Smooth muscle cell (in vitro differentiated cells): ENCODE results near the gene CMIP. TPM values are rescaled to one million over a fixed set of nuclear protein-coding genes. Genes with fewer than 3 reads are reported as not detected.

ENCODE experiments used
- DNase-seq: peaks from one replicate; lab custom pipeline; 2025; ENCODE audit not compliant: unreplicated experiment; lab: John Stamatoyannopoulos, UW
- H2AFZ ChIP-seq: fragments of 200-600 bp; sonication (generic); 2 replicates; pipeline ENCODE4 v1.6.0; 2016; ENCODE audit warnings: antibody characterized with exemption, low read depth, mild to moderate bottlenecking
- H3F3A ChIP-seq: fragments of 200-600 bp; sonication (generic); 2 replicates; pipeline ENCODE4 v1.6.0; 2017; ENCODE audit warnings: antibody characterized with exemption, low read depth
- H3K27ac ChIP-seq: fragments of 200-600 bp; sonication (generic); 2 replicates; pipeline ENCODE4 v1.5.1; 2016; ENCODE audit warnings: low read depth, mild to moderate bottlenecking
- H3K27me3 ChIP-seq: fragments of 200-600 bp; sonication (generic); 2 replicates; pipeline ENCODE4 v1.6.1; 2016; ENCODE audit warnings: low read depth, mild to moderate bottlenecking
- H3K36me3 ChIP-seq: fragments of 200-600 bp; sonication (generic); 2 replicates; pipeline ENCODE4 v1.5.1; 2016; ENCODE audit warnings: low read depth
- H3K4me1 ChIP-seq: fragments of 200-600 bp; sonication (generic); 2 replicates; pipeline ENCODE4 v1.5.1; 2016; ENCODE audit warnings: low read depth
- H3K4me2 ChIP-seq: fragments of 200-600 bp; sonication (generic); 2 replicates; pipeline ENCODE4 v1.6.0; 2016; ENCODE audit warnings: mild to moderate bottlenecking
- H3K4me3 ChIP-seq: fragments of 200-600 bp; sonication (generic); 2 replicates; pipeline ENCODE4 v1.5.1; 2016; ENCODE audit warnings: mild to moderate bottlenecking
- H3K79me2 ChIP-seq: fragments of 200-600 bp; sonication (generic); 2 replicates; pipeline ENCODE4 v1.6.0; 2016; ENCODE audit warnings: low read depth, mild to moderate bottlenecking
- H3K9ac ChIP-seq: fragments of 200-600 bp; sonication (generic); 2 replicates; pipeline ENCODE4 v1.6.0; 2016; ENCODE audit warnings: low read depth
- H3K9me3 ChIP-seq: fragments of 200-600 bp; sonication (generic); replicated peaks from 2 replicates; pipeline ENCODE4 v1.5.1; 2016; ENCODE audit warnings: low read depth
- H4K20me1 ChIP-seq: fragments of 200-600 bp; sonication (generic); 2 replicates; pipeline ENCODE4 v1.6.0; 2016; ENCODE audit warnings: low read depth
- WGBS: methylation state at CpG from one replicate; pipeline ENCODE4 v1.1.7; 2016; ENCODE audit warnings: low lambda C conversion rate; 5-methylcytosine and 5-hydroxymethylcytosine counted together
- polyA plus RNA-seq: library from polyadenylated mRNA; unstranded; fragments of >200 nt; fragmentation: Nextera tagmentation; extraction: Ambion mirVana; gene quantifications from 2 replicates; pipeline ENCODE4 v1.2.1, GENCODE V29; 2016
- total RNA-seq: library from RNA; depleted of rRNA; stranded (reverse); fragments of >200 nt; gene quantifications from 2 replicates; pipeline ENCODE4 v1.2.3, GENCODE V29; 2014
- TF ChIP-seq, protein P1 (sequence below): fragments of 200-600 bp; sonication (generic); IDR thresholded peaks from 2 replicates; pipeline ENCODE4 v1.5.1; 2017; ENCODE audit warnings: borderline replicate concordance, mild to moderate bottlenecking, antibody characterized with exemption; ENCODE audit not compliant: insufficient read depth, poor library complexity, severe bottlenecking

CMIP gene
- total and polyA plus RNA-seq, 2 experiments from 2014 or later: 2.5 to 44.5 TPM

DNA sequence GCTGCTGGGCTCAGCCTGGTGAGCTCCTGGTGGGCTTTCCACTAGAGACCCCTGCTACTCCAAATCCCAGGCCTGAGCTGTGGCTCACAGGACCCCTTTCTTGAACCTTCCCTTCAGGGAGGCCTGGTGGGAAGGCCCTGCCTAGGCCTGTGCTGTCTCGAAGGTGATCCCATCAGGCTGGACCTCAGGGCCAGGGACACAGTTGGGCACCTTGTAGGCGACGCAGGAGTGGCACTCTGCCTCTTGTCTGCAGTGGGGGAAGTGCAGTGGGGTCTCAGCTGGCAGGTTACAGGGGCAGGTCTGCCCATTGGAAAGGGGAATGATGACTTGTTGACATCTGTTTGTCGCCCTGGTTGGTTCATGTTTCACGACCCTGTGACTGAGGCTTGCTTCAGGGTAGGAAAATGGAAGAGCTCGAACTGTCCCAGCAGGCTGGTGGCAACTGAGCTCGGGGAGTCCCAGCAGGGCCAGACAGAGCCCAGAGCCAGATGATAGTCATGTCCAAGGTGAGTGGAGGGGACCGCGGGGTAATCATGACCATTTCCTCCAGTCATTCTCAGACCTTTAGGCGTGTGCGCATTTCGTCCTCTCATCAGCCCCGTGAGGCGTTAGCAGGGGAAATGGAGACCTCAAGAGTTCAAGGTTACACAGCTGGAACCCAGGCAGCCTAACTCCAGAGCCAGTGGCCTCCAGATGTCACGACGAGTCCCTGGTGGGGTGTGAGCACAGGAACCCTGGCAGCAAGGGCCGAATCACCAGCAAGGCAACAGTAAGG, 11.3 kb downstream of the CMIP start:
- H3K4me3 ChIP-seq: no peak overlapping the region
- peaks cover 100% of the 10 kb centered on the region for H4K20me1 ChIP-seq
- no peaks in the 10 kb centered on the region for H3K36me3 ChIP-seq
- TF ChIP-seq, protein P1, sequence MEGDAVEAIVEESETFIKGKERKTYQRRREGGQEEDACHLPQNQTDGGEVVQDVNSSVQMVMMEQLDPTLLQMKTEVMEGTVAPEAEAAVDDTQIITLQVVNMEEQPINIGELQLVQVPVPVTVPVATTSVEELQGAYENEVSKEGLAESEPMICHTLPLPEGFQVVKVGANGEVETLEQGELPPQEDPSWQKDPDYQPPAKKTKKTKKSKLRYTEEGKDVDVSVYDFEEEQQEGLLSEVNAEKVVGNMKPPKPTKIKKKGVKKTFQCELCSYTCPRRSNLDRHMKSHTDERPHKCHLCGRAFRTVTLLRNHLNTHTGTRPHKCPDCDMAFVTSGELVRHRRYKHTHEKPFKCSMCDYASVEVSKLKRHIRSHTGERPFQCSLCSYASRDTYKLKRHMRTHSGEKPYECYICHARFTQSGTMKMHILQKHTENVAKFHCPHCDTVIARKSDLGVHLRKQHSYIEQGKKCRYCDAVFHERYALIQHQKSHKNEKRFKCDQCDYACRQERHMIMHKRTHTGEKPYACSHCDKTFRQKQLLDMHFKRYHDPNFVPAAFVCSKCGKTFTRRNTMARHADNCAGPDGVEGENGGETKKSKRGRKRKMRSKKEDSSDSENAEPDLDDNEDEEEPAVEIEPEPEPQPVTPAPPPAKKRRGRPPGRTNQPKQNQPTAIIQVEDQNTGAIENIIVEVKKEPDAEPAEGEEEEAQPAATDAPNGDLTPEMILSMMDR: no peak
- H3K9me3 ChIP-seq: no peaks in the 10 kb centered on the region
- H3K79me2 ChIP-seq: peaks cover 95% of the 10 kb centered on the region
- H3K27ac ChIP-seq: no peak overlapping the region
- no peak for DNase-seq
- 91% methylated on average over 17 of the region's 17 CpGs for WGBS
- no peaks in the 10 kb centered on the region for H3F3A ChIP-seq
- no peak overlapping the region for H3K9ac ChIP-seq
- H3K27me3 ChIP-seq: no peaks in the 10 kb centered on the region
- peaks cover 16% of the 10 kb centered on the region for H3K4me1 ChIP-seq
- no peak overlapping the region for H2AFZ ChIP-seq
- no peak overlapping the region for H3K4me2 ChIP-seq

DNA sequence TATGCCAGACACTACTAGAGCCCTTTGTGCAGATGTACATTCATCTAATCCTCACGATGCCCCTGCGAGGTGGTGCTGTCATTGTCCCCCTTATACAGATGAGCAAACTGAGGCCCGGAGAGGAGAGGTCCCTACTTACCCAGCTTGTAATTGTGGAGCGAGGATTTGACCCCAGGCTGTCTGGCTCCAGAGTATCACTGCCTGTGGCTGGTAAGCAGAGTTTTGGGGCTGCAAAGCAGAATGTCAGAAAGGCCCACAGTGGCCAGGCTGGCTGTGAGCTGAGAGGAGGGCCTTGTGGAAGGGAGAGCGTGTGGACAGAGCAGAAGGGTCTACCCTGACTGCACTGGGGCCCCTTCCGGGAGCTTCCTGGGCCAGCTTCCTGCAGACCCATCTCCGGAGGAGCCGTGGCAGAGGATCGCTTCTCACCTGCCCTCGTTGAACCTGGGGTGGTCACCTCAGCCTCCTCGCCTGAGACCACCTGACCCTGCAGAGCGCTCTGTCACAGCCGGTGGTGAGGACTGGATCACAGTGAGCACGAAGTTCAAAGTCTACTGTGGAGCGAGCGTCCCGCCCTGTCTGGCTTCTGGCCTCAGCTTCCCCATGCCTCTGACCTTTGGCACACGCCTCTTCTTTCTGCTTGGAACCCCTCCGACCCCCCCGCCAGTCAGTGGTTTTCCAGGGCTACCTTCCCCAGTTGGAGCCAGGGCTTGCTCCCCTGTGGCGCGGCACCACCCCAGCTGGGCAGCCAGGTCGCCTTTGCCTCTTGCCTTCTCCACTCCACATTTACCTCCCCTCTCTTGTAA, 12.1 kb downstream of the CMIP start:
- H3K4me3 ChIP-seq: no peak overlapping the region
- peaks cover 95% of the 10 kb centered on the region for H3K79me2 ChIP-seq
- WGBS: 95% methylated on average over 22 of the region's 23 CpGs
- no peak overlapping the region for H3K4me2 ChIP-seq
- no peaks in the 10 kb centered on the region for H3K9me3 ChIP-seq
- H3K9ac ChIP-seq: no peak overlapping the region
- TF ChIP-seq, protein P1: no peak
- H3K36me3 ChIP-seq: no peaks in the 10 kb centered on the region
- no peak for DNase-seq
- H2AFZ ChIP-seq: no peak overlapping the region
- peak overlapping the region; percentile 71 for H3K27ac ChIP-seq
- no peaks in the 10 kb centered on the region for H3K27me3 ChIP-seq
- H3K4me1 ChIP-seq: peaks cover 8% of the 10 kb centered on the region
- no peaks in the 10 kb centered on the region for H3F3A ChIP-seq
- peaks cover 100% of the 10 kb centered on the region for H4K20me1 ChIP-seq

DNA sequence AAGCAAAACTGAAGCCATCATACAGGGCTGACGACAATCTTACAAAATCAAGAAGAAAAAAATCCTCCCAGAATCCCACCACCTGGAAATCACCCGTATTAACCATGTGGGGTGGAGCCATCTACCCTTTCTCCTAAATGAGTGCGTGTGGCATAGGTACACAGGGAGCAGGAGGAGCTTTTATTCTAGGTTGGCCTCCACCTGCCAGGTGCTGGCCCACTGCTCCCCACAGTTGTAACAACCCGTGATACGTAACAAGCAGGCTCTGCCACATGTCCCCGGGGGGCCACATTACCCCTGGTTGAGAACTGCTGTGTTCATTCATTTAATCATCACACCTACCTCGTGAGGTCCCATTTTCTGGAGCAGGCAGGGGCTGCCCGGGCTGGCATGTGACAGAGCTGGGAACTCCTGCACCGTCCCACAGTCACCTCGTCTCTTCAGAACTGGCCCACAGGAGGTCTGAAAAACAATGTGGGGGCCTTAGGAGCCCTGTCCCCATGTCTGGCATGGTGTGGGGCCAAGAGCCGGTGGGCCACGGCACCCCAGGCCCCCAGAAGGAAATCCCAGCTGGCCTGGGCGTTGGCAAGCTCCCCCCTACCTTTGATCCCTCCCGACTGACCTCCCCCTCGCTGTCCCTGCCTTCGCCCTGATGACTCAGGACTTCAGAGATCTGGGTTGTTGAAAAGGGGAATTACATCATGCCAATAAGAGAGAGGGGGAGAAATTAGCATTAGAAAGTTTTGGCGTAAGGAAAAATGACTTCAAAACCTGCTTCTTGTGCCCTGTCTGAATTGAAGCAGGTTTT, 12.9 kb downstream of the CMIP start:
- no peak for DNase-seq
- Histone ChIP-seq H3K27me3 (no peaks in the 10 kb centered on the region), H3K4me1 (peaks cover 6% of the 10 kb centered on the region), H3K4me2 (peak overlapping the region; percentile 41), H3K79me2 (peaks cover 95% of the 10 kb centered on the region), H3K36me3 (no peaks in the 10 kb centered on the region), H4K20me1 (peaks cover 100% of the 10 kb centered on the region), H3K9ac (peak overlapping the region; percentile 63), H3K27ac (peak overlapping the region; percentile 71), H3K4me3 (no peak overlapping the region), H2AFZ (no peak overlapping the region), H3K9me3 (no peaks in the 10 kb centered on the region), H3F3A (no peaks in the 10 kb centered on the region)
- TF ChIP-seq, protein P1: no peak
- WGBS: 34% methylated on average over 17 of the region's 17 CpGs
